NCI-H1092 (cell line): ENCODE results near the gene TRIM65.
"Not testable (repeated sequence)": the region's sequence is repeated elsewhere in the genome, so short reads cannot be mapped to it uniquely, and the experiment has no call there.

Experiments used
- DNase-seq: peaks from one replicate; lab custom pipeline; 2025; lab: John Stamatoyannopoulos, UW

Gene TRIM65

DNA sequence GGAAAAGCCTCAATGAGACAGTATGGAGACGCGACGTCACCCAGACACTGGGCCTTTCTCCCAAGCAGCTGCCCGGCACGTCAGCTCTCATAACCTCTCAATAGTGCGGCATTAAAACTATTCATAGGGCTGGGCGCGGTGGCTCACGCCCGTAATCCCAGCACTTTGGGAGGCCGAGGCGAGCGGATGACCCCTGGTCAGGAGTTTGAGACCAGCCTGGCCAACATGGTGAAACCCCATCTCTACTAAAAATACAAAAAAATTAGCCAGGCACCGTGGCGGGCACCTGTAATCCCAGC, 45.1 kb downstream of the TRIM65 start:
- not testable (repeated sequence) for DNase-seq

DNA sequence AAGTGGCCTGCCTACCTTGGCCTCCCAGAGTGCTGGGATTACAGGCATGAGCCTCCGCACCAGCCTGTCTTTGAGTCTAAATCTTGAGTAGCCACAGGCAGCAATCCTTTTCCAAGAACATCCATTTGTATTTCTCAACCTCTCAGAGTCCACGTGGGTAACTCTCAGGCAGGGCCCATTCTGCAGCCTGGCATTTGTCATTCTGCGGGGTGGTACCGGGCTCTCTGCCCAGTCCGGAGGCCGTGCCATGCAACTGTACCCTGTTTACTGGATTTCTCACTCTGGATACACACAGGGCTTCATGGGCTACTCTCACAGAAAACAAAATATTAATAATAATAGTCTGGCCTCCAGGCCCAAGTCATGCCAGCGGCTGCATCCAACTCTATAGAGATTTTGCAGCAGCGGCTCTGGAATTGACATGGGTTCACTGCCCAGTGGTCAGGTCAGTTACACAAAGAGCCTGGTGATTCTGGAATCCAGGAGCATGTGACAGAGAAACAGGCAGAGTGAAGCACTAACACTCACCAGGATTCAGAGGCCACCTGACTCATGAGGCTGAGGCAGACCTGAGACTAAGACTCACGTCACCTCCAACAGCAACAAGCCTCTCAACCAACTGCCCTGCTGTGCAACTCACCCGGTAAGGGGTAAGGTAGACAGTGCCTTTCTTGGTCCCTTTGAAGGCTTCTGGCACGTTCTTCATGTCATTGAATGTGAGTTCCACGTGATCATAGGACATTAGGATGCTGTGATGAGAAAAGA, 45.6 kb downstream of the TRIM65 start:
- no peak for DNase-seq

DNA sequence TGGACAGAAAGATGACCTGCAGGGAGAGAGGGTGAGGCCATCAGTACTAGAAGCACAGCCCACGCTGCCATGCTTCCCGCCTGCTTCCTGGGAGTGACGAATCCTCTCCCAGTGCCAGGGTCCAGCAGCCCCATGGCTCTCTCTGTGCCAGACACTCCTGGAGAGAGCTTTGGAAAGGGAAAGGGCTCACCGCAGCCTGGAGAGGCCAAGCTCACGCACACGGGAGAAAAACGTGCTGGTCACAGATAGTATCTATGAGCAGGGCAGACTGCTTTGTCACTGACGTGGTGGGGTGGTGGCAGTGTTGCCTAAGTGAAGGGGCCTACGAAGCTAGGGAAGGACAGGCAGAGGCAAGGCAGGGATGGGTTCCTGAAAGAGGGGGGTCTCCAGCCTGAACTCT, 47.0 kb downstream of the TRIM65 start:
- no peak for DNase-seq

DNA sequence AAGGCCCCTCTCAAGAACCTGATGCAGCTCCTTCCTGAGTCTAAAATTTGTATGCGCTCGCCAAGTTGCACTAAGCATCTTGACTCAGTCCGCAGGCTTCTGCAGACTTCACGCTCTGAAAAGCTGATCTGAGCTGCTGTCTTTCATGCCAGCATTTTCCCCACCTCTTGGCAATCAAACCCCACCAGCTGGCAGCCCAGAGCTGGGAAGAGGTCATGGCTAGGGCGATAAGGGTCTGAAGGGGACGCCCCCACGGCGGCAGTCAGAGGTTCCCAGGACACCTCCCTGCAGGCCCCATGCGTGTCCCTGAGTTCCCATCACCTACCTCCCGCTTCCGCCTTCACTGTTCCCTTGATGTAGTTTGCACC, 47.5 kb downstream of the TRIM65 start:
- no peak for DNase-seq

DNA sequence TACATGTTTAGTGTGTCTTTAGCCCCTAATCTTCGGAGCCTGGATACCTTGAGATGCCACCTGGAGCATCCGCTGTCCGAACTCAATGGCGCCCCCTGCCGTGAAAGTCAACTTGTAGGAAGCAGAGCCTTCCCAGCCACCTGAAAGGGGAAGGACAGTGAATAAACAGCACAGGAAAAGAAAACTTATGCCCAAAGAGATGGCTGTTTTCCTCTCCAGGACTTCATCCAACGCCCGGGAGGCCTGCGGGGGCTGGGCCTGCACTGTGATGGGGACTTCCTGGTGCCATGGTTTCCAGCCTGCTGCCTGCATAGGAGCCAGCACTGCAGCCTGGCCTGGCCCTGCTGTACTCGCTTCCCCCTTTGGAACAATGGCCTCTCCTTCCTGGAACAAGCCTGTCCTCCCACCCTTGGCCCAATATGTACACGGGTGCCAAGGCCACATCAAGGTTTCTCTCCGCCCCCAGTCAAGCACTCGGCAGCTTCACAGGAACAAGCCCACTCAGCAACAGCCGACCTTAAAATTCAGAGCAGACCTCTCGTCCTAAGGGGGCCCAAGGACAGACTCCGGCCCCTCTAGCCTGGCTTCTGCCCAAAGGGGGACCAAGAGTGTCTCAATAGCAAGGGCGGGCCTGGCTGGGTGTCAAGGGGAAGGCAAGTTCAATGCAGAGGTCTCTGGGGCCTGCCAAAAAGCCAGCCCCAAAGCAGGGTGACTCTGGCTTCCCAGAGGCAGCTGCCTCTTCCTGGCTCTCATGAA, 48.0 kb downstream of the TRIM65 start:
- DNase-seq, result peak; percentile 31

DNA sequence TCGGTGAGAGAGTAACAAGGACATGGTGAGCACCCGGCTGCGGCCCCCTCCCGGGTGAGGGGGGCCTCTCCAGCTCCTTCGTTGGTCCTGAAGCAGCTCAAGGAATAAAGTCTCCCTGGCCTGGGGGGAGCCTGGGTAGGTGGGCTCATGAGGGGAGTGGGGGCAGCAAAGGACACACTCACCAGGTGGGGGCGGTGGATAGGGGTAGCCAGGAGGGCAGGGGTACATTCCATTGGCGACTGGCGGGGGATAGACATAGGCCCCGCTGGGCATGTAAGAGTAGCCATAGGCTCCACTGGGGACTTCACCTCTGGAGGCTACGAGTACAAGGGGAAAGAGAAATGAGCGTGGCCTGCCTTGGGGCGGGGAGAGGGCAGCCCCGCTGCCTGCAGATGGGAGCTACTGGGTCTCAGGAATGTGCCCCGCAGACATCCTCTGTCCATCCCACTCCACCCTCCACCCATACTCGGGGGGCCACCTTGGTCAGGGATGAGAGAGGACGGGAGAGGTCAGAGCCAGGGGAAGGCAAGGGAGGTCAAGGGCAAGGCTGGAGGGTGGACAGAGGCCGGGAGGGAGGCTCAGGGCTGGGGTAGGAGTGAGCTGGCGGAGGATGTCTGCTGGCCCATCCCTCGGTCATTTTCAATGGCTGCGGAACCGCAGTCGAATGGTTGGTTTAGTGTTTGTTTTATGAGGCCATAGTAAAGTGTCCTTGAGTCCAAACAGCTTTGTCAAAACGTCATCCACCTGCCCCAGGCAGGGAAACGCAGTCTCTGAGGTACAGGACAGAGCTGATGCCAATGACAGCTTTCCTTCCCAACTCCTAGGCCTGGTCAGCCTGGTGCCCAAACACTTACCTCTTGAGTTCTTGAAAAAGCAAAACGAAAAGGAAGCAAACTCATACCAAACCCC, 48.9 kb downstream of the TRIM65 start:
- no peak for DNase-seq

DNA sequence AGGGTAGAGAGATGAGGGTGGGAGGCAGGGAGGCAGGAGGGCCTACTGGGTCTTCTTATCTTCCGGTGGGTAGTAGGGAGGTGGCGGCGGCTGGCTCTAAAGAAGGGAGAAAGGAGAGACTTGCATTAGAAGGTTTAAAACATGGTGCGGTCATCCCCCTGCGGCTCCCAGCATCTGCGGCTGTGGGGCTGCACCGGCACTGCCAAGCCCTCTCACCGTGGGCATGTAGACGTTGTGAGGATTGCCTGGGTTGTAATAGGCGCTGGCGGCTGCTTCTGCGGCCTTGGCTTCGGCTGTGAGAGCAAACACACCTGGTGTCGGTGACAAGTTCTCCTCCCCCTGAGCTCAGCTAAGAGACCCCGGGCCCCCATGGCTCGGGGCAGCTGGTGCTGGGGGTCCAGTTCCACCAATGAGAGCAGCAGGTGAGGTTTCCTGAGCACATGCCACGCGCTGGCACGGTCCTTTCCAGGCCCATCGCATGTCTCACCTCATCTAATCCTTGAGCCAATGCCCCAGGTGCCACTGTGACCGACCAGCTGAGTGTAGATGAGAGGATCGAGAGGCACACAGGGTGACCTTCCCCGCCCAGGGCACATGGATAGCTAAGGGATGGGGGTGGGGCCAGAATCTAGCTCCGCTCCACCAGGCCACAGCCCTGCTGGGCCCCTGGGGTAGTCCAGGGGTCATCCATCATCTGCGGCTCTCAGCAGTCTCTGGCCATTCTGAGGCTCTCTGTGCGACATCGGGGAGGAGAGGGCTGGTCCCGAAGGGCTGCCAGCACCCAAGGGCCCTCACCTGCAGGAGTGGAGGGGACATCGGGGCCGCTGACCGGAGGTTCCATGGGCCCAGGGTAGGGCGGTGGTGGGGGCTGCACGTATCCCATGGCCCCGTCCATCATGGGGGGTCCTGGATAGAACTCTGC, 49.8 kb downstream of the TRIM65 start:
- no peak for DNase-seq

DNA sequence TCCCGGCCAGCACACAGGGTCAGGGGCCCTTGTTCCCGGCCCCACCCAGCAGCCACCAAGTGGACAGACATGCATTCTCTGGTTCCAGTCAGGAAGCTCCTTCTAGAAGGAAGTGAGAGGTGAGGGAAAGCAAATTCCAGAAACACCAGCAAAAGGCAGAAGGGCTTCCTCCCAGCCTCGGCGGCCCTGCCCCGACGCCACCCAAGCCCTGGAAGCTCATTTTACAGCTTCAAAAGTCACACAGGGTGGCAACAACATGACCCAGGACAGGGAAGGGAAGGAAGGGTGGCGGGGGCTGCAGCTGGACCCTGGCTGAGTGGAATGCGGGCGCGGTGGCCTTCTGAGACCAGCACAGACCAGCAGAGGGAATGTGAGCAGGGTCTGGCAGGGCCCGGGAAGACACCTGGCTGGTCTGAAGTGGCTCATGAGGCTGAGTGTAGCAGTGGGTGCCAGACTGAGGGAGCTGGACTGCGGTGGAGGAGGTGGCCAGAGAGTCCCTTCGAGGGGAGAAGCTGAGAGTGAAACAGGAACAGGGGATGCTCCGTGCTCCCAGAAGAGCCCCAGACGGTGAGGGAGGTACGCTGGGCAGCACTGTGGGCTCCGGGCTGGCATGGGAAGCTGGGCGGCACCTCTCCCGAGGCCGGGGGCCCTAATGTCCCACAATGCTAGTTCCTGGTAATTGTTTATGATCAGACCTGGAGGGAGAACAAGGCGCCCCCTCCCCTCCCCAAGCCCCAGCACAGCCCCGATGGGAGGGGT, 50.6 kb downstream of the TRIM65 start:
- DNase-seq, result no peak

DNA sequence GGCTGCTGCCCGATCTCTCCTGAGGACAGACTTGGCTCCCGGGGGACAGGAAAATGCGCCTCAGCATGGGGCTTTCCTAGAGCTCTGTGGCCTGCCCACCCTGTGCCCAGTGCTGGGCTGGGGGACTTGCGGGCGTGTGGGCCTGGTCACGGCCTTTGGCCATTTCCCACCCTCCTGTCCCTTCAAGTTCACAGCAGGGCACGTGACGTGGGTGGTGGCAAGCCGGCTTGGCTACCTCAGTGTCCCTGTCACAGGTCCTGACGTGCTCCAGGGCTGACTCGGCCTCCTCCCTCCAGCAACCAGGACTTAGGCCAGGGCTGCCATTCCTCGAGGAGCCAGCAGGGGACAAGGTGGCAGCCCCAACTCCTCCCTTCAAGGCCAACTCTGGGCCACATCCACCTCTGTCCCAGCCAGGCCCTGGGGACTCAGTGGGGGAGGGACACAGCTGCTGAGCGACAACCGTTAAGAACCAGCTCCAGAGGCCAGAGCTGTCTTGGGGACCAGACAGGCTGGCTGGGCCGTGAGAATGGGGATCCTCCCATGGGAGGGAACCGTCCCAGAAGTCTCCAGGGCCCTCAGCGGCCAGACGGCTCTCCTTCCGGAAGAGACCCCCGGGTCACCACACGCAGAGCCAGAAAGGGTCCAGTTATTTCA, 51.6 kb downstream of the TRIM65 start:
- peak; percentile 21 for DNase-seq

DNA sequence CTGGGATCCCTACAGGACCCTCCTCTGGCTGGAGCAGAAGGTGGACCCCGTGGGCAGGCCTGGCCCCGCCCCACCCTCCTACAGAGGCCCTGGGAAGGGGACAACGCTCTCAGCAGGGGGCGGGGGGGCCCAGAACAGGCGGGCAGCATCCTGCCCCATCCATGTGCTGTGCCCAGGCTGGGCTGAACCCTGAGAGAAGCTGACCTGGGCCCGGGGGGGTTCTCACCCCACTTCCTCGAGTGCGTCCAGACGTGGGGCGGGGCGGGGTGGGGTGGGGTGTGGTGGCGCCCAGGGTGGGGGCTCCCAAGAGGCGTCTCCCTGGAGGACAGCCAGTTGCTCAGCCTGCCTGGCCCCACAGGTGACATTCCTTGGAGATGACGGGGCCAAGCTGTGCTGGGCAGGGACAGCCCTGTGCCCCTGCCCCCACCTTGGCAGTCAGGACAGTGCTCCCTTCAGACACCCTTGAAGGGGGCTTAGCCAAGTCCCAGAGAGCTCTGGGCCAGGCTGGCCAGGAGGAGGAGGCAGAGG, 52.2 kb downstream of the TRIM65 start:
- DNase-seq, result no peak

DNA sequence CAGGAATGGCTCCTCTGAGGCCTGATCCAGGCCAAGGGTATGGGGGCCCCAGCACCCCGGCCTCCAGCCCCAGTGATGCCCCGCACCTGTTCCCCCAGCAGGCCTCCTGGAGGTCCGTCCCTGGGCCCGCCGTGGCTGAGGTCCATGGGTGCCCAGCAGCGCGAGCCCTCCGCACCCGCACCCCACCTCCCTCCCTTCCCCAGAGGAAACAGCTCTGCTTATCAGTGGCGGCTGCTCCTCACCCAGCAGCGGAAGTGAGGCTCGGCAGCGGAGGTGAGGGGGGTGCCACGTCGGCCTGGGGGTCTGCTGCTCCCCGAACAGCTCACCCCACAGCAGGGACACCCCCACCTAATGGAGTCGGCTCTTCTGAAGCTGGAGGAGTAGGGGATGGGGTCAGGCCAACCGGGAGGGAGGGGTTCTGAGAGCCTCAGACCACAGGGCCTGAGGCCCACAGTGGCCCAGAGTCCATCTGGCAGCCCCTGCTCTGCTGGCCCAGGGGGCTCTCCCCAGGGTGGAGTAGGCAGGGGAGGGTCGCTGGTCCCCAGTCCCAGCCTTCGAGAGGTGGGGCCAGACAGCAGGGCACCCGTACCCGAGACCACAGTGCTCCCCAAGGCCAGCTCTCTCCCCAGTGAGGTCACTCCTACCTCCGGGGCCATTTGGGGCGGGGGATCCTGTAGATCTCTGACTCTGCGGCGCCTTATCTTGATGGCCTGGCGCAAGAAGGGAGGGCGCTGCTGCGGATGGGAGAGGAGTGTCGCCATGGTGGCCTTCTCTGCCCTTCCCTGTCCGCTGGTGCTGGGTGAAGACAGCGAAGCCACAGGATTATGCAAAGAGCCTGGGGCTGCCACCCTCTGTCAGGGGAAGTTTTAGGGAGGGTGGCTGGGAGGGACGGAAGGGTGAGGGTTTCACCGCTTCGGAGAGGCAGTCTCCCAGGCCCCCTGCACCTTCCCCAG, 52.9 kb downstream of the TRIM65 start, which contains the start of gene UNC13D:
UNC13D (minus strand) TSS at position 828 of the 953 bp plus-strand sequence; CDS start at position 761, 67 bp downstream.
- DNase-seq, result no peak

DNA sequence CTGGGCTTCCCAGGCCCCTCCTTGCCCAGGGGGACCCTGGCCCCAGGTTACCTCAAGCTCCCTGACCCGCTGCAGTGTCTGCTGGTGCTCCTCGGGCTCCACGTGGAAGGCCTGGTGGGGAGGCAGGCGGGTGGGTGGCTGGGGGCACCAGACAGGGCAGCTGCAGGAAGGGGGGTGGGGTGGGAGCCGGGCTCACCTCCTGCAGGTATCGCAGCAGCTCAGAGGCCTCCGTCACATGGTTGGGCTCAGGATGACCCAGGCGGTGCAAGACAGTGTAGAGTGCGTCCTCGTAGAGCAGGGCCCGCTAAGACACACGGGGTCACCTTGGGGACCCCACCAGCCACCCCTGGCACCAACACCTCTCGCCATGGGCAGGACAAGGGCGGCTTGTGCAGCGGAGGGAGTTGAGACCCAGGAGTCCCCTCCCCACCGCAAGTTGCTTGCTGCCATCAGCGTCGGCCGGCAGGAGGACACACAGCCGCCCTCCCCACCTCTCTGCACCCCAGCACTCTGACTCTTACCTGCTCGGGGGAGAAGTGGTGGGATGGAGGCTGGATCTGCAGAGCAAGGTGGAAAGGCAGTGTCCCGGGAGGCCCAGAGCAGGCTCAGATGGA, 53.7 kb downstream of the TRIM65 start:
- no peak for DNase-seq

DNA sequence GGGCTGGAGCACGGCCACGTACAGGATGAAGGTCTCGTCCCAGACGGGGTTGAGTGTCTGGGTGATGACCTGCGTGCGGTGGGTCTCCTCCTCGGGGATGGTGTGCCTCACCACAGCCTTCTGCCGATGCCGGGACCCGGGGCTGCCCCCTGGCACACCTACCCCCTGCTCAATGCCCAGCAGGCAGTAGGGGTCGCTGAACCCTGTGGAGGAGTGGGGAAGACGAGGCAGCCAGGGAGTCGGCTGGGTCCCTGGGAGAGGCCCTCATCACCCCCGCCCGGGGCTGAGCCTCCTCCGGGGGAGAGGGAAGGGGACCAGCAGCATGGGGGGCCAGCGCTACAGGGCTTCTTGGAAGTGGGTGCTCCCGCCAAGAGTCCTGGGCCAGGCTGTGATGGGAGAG, 54.3 kb downstream of the TRIM65 start:
- no peak for DNase-seq

DNA sequence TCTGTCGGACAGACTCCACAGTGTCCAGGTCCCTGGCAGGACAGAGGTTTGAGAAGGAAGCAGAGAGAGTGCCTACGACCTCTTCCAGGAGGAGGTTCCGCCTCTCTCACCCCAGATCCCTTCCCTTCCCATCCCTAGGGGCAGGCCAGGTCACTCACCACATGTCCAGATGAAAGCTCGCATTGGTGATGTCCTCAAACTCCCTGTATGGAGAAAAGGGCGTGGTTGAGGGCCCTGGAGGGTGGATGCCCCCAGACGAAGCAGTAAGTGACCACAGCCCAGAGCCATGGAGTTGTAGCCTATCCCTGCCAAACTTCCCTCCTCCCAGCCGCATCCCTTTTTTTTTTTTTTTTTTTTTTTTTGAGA, 56.0 kb downstream of the TRIM65 start:
- no peak for DNase-seq

DNA sequence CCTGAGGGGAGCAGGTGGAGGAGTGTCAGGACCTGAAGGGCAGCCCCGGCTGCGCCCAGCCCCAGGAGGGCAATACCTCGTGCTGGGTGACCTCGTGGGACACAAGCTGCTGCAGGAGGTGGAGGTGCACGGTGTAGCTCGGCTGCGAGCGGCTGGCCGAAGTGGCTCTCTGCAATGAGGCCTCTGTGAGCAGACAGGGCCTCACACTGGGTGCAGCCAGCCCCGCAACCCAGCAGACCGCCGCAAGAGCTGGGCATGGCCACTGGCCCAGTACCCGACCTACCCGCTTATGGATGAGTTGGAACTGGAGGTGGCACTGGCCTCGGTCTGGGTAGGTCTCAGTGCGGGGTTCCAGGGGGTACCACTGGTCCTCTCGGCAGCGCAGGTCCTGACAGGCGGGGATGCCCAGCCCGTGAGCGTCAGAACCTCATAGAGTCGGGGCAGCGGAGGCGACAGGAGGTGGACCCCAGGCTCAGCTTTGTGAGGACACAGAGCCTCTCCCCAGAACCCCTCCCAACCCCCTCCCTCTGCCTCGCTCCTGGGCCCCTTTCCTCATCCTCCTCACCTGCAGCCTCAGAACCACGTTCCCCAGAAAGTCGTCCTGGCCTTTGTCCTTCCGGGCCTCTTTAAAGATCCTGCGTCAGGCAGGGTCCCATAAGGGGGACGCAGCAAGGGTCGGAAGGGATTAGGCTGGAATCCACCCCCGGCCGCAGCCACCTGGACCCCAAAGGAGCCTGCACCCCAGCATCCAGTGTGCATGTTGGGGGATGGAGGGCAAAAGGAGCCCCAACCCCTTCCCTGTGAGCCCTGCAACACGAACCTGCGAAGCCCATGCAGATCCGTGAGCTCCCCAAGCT, 56.6 kb downstream of the TRIM65 start:
- no peak for DNase-seq
